Activated T-cell treated with anti-CD3 and anti-CD28 coated beads, Interleukin-2, amount 50 U/mL, for 1 hour (primary cell): Measurements from ENCODE around the gene ARHGAP22.

ENCODE experiments used
- DNase-seq: peaks from one replicate; pipeline ENCODE4 v3.0.0-alpha.2; 2020

ARHGAP22 gene

DNA sequence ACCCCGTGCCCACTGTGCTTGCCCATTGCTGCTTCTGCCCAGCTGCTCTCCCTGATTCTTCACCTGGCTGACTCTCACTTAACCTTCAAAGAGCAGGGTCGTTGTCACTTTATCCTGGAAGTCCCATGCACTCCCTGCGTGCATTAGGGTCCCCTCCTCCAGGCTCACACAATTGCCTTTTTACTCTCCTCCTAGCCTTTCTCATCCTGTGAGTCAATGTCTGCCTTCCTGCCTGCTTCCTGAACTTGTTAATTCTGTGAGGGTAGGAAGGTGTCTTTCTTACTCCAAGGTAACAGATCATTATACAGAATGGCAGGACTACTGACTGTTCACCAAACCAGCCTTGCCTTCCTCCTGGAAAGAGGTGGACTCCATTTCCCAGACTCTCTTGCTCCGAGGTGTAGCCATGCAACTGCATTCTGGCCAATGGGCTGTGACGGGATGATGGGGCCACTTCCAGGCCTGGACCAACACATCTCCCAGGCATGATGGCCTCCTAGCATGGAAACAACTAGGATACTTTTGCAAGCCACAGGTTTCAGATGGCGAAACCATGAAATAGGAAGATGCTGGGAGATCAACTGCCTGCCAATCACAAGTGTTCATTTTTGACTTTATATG is 54.7 kb downstream of the ARHGAP22 start:
- no peak for DNase-seq

- no peak for DNase-seq
These were observed 55.6 kb downstream of the ARHGAP22 start for GRCh38 chr10:48549236-48549635.

DNA sequence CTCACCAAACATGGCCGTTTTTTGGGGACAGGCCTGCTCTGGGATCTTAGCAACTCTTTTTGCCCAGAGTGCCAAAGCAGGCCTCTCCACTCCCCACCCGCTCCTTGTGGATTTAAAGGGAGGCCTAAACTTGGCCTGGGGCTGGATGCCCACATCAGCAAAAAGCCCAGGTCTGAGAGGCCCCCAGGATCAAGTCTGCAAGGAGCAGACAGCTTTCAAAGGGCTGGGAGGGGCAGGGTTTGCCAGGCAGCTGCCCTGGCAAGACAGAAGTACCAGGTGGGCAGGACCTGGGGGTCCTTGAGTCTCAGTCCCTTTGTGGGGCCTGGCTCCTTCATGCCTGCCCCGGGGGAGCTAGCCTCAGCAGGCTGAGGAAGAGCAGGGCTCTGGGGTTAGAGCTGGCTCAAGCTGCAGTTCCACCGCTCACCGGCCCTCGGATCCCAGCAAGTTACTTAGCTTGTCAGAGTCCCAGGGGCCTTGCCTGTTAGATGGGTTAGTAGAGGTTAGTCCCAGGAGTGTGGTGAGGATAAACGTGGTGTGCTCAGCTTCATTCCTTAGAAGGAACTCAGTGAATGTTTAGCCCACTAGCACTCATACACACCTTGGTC is 56.2 kb downstream of the ARHGAP22 start:
- DNase-seq = no peak

GRCh38 chr10:48547981-48548380 is 56.9 kb downstream of the ARHGAP22 start:
- no peak for DNase-seq

DNA sequence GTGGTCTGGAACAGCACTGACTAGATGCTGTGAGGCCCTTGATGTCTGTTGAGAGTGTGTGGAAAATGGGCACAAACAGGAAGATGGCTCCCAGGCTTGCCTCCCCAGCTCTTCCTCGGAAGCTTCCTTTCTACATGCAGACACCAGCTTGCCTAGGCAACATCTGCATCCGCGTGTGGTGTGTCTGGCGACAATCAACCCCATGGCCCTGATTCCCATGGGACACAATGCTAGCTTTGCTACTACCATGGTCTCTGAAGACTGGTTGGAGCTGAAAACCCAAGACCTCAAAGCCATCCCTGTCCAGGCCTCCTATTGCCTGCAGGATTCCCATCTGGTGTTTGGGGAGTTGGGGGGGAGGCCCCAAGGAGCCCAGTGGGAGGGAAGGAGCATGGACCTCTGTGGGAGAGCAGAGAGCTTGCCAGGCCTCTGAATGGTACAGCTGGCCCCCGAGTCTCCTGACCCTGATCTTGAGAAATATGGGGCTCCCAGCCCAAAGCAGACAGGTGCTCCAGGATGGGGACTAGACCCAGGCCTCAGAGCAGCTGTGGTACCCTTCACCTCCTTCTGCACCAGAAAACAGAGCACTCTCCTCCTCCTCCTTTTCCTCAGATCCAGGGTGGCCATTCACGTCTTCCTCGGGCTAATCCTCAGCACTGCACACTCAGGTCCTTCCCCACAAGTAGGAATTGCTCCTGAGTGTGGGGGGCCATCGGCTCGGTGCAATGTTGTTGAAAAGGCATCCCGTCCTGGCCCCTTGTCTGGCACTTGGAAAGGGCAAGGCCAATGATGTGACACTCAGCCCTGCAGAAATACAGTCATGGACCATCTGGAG is 57.6 kb downstream of the ARHGAP22 start:
- DNase-seq = no peak

DNA sequence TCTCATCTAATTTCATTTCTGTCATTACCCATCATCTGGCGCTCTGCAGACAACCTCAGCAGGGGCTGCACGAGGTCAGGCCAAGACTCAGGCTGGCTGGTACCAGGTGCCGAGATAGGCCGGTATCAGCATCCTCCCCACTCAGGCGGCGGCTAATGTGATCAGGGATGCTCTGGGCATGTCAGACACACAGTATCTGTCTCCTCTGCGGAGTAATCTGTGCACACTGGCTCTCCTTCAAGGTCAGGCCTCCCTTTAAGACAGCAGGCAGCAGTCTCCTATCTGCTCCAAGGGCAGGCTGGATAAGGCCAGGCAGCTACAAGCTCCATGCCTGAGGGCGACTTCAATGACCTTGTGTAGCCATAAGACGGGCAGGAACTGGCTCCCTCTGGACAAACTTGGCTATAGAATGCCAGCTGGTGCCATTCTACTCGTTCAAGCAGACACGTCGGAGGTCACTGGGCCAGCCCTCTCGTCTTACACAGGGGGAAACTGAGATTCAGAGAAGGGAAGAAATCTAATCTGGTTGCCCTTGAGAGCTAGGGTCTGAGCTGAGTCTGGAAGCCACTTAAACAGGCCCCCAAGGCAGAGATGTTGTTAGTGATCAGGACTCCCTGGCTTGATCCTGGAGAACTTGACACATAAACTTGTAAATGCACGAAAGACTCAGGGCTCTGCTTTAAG is 59.3 kb downstream of the ARHGAP22 start:
- no peak for DNase-seq

DNA sequence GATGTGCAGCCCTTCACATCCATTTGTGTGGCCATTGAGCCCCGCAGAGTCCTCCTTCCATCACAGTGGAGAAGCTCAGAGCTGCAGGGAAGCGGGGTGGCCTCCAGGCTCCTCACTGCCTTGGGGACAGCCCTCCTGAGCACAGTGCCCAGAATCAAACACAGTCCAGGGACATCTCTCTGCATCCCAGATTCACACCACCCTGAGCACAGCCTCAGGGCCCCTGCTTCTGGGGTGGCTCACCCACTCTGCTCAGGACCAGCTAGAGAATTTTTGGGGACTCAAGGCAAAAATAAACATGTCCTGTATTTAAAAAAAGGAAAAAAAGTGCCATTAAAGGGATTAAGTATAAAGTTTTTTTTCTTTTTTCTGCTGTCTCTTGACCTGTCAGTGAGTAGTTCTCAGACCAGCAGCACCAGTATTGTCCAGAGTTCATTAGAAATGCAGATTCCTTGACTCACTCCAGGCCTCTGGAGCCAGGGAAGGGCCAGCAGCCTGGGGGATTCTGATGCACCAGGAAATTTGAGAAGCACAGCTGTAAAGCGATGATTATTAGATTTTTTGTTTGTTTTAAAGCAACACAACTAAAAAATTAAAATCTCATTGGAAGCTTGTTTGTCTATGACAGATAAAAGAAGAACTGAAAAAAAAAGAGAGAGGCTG is 61.6 kb downstream of the ARHGAP22 start:
- no peak for DNase-seq

- DNase-seq = no peak
These were observed 62.2 kb downstream of the ARHGAP22 start for GRCh38 chr10:48542471-48543181.

- no peak for DNase-seq
These were observed 63.6 kb downstream of the ARHGAP22 start for GRCh38 chr10:48541144-48541795.

DNA sequence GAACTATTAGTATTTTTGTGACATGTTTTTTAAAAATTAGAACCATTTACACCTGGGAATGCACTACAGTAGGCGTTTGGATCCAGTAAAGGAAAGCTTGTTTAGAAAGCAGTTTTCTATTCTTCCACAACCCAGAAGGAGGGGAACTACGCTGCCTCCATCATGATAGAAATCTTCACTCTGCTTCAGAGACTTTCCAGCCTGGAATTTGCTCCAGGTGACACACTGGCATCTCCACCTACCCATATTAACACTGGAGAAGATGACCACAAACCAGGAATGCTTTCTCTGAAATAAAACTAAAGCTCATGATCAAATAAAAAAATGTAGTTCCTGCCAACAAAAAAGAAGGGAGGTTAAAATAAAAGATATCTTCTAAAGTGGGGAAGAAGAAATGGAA is 66.3 kb downstream of the ARHGAP22 start:
- DNase-seq = no peak

- DNase-seq = no peak
These were observed 67.7 kb downstream of the ARHGAP22 start for GRCh38 chr10:48536916-48537890.

DNA sequence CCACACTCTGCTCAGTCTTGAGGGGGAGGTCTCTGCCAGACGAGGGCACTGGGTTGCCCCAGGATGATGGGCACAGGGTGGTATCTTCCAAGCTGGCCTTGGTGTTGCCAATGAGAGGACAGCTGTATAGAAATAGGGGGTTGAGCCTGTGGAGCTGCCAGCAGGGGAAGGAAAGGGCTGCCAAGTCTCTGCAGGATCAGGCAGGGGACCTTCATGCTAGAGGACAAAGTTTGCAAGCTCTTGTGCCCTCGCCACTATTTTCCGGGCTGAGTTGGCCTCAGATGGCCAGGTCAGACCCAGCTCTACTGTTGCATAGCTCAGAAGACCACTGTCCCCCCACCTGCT is 68.7 kb downstream of the ARHGAP22 start:
- DNase-seq = no peak

DNA sequence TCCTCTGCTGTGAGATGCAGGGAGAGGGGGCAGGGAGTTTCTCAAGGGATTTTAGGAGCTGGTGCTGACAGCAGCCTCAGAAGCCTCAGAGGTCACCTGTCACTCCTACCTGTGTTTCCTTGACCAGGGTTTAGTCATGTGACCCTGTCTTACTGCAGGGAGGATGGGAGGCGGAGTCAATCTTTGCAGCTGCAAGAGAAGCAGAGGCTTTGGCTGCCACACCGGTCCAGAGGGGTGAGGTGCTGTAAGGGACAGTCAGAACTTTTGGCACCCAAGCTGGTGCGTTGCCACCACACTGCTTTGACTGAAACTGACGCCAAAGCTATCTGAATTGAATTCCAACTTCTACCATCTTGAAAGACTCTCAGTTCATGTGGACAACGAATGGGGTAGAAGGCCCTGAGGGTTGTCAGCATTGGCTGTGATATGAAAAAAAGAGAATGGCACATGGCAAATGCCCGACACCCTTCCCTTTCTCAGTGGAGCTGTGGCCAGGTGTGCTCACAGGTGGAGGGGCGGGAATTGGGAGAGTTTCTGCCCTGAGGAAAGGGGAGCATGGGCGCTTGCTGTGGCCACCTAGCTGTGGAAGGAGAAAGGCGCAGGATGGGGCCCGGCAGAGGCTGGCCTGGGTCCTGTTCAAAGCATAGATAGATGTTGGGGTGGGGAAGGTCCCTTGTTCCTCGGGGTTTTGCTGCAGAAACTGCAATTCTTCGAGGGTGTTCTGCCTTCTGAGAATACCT is 69.3 kb downstream of the ARHGAP22 start:
- DNase-seq = no peak

- DNase-seq = no peak
These were observed 70.7 kb downstream of the ARHGAP22 start for GRCh38 chr10:48533951-48534720.

DNA sequence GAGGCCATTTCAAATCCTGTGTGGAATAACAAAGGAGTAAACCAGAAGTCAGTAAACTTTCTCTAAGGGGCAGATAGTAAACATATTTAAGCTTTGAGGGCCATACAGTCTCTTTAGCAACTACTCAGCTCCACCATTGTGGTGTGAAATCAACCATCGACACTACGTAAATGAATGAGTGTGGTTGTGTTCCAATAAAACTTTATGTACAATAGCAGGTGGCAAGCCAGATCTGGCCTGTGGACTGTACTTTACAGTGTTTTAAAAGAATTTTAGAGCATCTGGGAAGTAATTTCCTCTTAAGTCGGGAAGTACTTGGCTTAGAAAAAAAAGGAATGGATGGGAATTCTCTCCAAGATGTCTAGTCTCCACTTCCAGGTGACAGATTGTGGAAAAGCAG is 71.3 kb downstream of the ARHGAP22 start:
- DNase-seq = no peak

DNA sequence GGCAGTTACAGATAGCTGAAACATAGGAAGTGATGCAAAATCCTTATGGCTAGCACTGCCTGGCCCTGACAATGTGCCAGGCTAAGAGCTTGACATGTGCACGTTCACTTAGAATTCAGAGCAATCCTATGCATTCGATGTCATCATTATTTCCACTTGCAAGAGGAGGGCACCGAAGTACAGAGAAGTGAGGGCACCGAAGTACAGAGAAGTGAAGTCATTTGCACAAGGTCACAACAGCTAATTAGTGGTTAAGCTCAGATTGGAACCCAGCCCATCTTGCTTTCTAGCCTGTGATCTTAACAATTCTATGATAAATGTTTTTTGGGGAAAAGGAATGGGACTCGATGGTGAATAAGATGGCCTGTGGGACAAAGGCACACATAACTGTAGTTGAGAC is 73.4 kb downstream of the ARHGAP22 start:
- no peak for DNase-seq

DNA sequence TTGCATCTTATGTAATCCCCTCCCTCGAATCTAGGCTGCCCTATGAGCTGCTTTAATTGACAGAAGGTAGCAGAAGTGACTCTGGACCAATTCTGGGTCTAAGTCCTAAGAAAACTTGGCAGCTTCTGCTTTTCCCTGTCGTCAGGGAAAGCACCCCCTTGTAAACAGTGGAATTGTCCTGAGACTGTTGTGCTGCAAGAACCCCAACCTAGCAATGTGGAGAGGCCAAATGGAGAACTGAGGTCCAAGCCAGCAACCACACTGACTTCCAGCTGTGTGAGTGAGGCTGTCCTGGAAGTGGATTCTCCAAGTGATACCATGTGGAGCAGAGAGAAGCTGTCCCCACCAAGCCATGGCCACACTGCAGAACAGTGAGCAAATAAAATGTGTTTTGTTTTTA is 75.5 kb downstream of the ARHGAP22 start:
- no peak for DNase-seq

- DNase-seq = no peak
These were observed 77.1 kb downstream of the ARHGAP22 start for GRCh38 chr10:48527756-48528155.

GRCh38 chr10:48526846-48527505 is 77.9 kb downstream of the ARHGAP22 start:
- DNase-seq = no peak
